ENCODE measurements around the gene GSC2. TPM values are rescaled to one million over a fixed set of nuclear protein-coding genes. Genes with fewer than 3 reads are reported as not detected.
A peak's percentile ranks its signal among the peaks of the same experiment; 100 is the strongest.

Gene GSC2
- total RNA-seq, 3 donors from 2014 or later: not detected

DNA sequence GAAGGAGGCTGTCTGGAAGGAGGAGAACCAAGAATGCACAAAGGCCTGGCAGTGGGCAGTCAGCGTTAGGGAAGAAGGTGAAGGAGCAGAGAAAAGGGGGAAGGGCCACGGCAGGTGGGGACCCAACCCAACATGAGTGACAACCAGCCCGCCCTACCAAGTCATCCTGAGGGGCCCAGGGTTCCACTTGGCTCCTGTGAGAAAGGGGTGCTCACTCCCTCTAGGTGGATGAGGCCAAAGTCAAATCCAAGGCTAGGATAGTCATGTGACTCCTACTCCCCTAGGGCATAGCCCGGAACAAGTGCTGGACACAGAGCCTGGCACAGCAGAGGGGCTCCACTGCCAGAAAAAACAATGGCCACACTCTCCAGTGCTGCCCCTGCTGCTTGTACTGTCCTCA lies 25.7 kb downstream of the GSC2 start:
- no peak for DNase-seq (ENCODE audit: low spot score in 2 of 2)
- no peaks in the 10 kb centered on the region for H3K27me3 ChIP-seq
- TF ChIP-seq POLR2A (IDR thresholded peaks at IDR 0.05) (no peak), POLR2AphosphoS5 (IDR thresholded peaks at IDR 0.05) (no peak)
- TF ChIP-seq, protein P1, sequence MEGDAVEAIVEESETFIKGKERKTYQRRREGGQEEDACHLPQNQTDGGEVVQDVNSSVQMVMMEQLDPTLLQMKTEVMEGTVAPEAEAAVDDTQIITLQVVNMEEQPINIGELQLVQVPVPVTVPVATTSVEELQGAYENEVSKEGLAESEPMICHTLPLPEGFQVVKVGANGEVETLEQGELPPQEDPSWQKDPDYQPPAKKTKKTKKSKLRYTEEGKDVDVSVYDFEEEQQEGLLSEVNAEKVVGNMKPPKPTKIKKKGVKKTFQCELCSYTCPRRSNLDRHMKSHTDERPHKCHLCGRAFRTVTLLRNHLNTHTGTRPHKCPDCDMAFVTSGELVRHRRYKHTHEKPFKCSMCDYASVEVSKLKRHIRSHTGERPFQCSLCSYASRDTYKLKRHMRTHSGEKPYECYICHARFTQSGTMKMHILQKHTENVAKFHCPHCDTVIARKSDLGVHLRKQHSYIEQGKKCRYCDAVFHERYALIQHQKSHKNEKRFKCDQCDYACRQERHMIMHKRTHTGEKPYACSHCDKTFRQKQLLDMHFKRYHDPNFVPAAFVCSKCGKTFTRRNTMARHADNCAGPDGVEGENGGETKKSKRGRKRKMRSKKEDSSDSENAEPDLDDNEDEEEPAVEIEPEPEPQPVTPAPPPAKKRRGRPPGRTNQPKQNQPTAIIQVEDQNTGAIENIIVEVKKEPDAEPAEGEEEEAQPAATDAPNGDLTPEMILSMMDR (IDR thresholded peaks at IDR 0.05): no peak
- peaks cover 0 to 15% of the 10 kb centered on the region in 2 donors for H3K4me1 ChIP-seq
- no peaks in the 10 kb centered on the region for H3K9me3 ChIP-seq
- H3K36me3 ChIP-seq: no peaks in the 10 kb centered on the region
- H3K4me3 ChIP-seq: no peak overlapping the region
- intact Hi-C loops (cut with DNase I; ENCODE audit: low total_unique reads): no loop called here
- H3K27ac ChIP-seq: no peak overlapping the region

DNA sequence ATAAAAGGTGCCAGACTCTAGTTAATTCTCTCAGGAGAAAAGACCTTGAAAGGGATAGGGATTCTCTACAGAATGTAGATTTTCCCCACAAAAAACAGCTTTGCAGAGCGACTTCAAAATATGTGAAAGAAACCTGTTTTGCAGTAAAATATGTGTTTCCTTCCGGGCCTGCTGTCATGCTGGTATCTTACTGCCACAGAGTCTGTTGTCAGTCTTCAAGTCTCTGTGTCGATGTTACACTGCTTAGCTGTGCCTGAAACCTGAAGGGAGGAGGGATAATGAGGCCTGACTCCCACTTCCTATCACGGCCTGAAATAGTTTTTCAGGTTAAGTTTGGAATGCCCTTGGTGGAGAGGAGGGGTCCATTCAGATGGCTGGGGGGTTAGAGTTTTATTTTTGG lies 26.2 kb downstream of the GSC2 start:
- Histone ChIP-seq H3K27ac (no peak overlapping the region), H3K4me1 (peaks cover 0 to 15% of the 10 kb centered on the region in 2 donors), H3K36me3 (no peaks in the 10 kb centered on the region), H3K9me3 (no peaks in the 10 kb centered on the region), H3K27me3 (no peaks in the 10 kb centered on the region), H3K4me3 (no peak overlapping the region)
- no peak for DNase-seq (ENCODE audit: low spot score in 2 of 2)
- intact Hi-C loops (cut with DNase I; ENCODE audit: low total_unique reads): no loop called here
- TF ChIP-seq, protein P1 (IDR thresholded peaks at IDR 0.05): no peak

DNA sequence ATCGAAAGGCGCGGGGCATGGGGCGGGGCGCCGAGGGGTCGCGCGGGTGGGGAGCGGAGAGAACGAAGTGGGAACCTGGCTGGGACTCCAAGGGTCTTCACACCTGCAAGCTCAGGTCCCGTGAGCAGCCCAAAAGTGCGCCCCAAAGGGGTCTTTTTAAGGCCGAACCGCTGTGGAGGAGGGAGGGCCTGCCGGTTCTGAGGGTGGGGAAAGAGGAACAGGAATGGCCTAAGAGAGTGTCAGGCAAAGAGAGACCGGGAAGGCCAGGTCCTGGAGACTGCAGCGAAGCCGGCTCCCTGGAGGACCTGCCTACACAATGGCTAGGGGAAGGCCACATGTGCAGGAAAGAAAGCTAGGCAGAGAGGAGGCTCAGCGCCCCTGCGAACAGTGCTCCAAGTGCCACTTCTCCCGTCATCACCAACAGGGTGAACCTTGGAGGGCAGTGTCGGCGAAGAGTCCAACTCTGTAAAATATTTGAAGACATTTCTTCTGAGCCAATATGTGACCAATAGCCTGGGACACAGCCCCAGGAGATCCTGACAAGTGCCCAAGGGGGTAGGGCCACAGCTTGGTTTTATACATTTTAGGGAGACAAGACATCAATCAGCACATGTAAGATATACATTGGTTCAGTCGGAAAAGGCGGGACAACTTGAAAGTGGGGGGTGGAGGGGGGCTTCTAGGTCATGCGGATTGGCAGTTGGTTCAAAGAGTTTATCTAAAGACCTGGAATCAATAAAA lies 27.2 kb downstream of the GSC2 start:
- Histone ChIP-seq H3K27me3 (no peaks in the 10 kb centered on the region), H3K36me3 (no peaks in the 10 kb centered on the region), H3K27ac (peak overlapping the region; percentile 73 to 95), H3K9me3 (no peaks in the 10 kb centered on the region), H3K4me1 (peaks cover 0 to 15% of the 10 kb centered on the region in 2 donors), H3K4me3 (peak overlapping the region; percentile 95 to 98 (median 98))
- intact Hi-C loops (cut with DNase I; ENCODE audit: low total_unique reads): no loop called here
- TF ChIP-seq POLR2AphosphoS5 (IDR thresholded peaks at IDR 0.05): no peak
- TF ChIP-seq, protein P1 (IDR thresholded peaks at IDR 0.05): no peak
- no peak for TF ChIP-seq POLR2A (IDR thresholded peaks at IDR 0.05)
- DNase-seq (ENCODE audit: low spot score in 2 of 2): peak in 1 of 2 donors; percentile 27

DNA sequence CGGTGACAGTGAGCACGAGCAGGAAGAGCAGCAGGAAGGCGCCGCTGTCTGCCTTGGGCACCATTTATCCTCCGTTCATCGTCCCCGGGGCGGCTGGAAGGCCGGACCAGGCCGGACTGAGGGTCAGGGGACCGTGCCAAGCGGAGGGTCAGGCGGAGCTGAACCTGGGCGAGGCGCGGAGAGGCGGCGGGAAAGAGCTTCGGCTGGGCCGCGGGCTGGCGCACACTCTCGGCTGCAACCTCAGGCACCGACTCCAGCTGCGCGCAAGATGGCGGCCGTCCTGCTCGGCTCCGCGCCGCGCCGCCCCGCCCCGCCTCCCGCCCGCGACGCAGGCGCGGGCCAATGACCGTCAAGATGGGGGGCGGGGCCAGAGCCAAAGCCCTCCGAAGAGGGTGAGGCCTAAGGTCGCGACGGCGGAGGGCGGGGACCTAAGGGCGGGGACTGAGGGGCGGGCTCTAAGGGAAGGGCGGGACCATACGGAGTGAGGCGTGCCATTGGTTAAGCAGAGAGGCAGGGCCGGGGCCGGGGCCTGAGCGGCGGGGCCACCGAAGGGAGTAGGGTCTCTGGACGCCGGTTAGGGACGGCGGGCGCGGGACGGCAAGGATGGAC lies 27.8 kb downstream of the GSC2 start, which contains the start of gene DGCR2:
Gene DGCR2 (minus strand): TSS at position 270 of the 609 bp plus-strand sequence. CDS start 206 bp downstream, at position 64.
- Histone ChIP-seq H3K4me1 (peaks cover 0 to 15% of the 10 kb centered on the region in 2 donors), H3K4me3 (peak within 1 kb of the TSS; percentile 95 to 98 (median 98)), H3K27me3 (no peaks in the 10 kb centered on the region), H3K27ac (peak within 1 kb of the TSS; percentile 94 to 95), H3K9me3 (no peaks in the 10 kb centered on the region), H3K36me3 (no peaks in the 10 kb centered on the region)
- intact Hi-C loops (cut with DNase I; ENCODE audit: low total_unique reads): no loop called here
- TF ChIP-seq POLR2AphosphoS5 (IDR thresholded peaks at IDR 0.05) (peak; percentile 53 to 90 (median 78)), POLR2A (IDR thresholded peaks at IDR 0.05) (no peak)
- peak; percentile 94 to 98 for DNase-seq (ENCODE audit: low spot score in 2 of 2)

DNA sequence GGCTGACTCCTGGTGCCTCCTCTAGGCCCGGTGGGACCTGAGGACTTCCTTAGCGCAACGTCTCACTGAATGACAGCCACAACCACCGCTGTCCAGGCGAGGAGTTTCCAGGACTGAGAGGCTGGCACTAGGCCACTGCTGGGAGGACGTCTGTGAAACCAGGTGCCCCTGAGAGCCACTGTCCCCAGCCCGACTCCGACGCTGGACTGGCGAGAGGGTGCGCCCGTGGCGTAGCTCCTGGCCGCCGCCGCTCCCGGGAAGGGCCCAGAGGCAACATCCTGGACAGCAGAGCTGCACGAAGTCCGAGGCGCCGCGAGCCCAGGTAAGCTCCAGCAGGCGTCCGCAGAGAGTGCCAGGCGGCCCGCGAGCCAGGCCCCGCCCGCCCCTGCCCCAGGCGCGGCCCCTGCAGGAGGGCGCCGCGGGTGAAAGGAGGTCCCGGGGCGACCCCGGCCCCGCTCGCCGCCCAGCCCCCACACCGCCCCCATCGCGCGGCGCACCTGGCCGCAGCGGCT lies 28.4 kb downstream of the GSC2 start:
- TF ChIP-seq POLR2A (IDR thresholded peaks at IDR 0.05) (no peak), POLR2AphosphoS5 (IDR thresholded peaks at IDR 0.05) (no peak)
- TF ChIP-seq, protein P1 (IDR thresholded peaks at IDR 0.05): no peak
- intact Hi-C loops (cut with DNase I; ENCODE audit: low total_unique reads): no loop called here
- peak; percentile 42 to 68 for DNase-seq (ENCODE audit: low spot score in 2 of 2)
- peaks cover 0 to 15% of the 10 kb centered on the region in 2 donors for H3K4me1 ChIP-seq
- peak overlapping the region; percentile 95 to 98 (median 98) for H3K4me3 ChIP-seq
- no peaks in the 10 kb centered on the region for H3K36me3 ChIP-seq
- no peaks in the 10 kb centered on the region for H3K27me3 ChIP-seq
- H3K27ac ChIP-seq: peak overlapping the region; percentile 94 to 95
- no peaks in the 10 kb centered on the region for H3K9me3 ChIP-seq
